Occipital lobe (tissue), 2 donors: ENCODE data around the gene CYP51A1. TPM values are rescaled to one million over a fixed set of nuclear protein-coding genes. Genes with fewer than 3 reads are reported as not detected.
"Not testable (repeated sequence)": the region's sequence is repeated elsewhere in the genome, so short reads cannot be mapped to it uniquely, and the experiment has no call there.

Experiments used
- DNase-seq: peaks from one replicate; lab custom pipeline; 2025; lab: John Stamatoyannopoulos, UW
- total RNA-seq: library from RNA; depleted of rRNA; stranded (reverse); fragments of >200 nt; gene quantifications from one replicate; pipeline ENCODE4 v1.2.3, GENCODE V29; 2014

CYP51A1 gene
- total RNA-seq, 1 donor from 2014 or later, result 345 TPM

DNA sequence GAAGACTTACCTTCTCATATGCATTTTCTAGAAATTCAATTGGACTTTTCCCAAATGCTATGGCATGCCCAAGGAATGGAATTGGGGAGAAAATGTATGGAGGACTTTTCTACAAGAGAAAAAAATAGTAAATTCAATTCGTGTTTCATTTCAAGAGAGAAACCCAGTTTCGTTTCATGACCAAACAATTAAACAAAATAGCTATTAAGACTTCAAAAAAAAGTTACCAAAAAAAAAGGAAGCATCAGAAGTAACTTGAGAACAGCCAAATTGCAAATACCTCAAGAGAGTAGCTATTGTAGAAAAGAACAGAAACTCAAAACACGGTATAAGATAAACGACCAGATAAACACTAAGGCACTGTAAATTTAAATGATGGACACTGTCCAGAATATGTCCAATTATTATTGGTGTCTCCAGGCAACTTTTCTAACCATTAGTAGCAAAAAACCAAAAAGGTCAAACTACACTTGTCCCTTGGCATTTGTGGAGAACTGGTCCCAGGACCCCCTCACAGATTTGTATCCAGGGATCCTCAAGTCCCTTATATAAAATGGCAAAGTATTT, 2.4 kb downstream of the CYP51A1 start:
- DNase-seq, result no peak

DNA sequence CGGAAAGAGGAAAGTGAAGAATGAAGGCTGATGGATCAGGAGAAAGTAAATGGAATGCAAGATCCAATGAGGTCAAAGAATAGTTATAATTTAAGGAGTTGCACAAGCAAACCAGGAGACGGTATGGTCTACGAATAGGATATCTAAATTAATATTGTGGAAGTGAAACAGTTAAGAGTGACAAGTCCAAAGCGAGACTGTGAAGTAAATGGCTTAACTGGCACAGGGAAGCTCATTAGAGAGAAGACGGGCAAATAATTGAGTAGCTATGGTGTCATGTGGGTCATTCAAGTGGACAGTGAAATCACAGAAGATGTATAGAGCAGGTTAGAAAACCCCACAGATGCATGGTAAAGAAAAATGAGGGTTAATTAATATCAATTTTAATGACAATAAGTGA, 3.2 kb downstream of the CYP51A1 start:
- DNase-seq, result no peak

DNA sequence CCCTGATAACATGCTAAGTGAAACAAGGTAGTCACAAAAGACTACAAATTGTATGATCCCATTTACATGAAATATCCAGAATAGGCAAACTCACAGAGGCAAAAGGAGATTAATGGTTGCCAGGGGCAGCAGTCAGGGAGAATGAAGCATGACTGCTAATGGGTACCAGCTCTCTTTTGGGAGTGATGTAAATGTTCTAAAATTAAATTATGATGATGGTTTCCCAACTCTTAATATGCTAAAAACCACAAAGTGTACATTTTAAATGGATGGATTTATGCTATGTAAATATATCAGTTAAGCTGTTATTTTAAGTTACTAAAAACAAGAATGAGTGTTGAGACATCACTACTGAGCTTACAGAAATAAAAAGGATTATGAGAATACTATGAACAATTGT, 12.6 kb downstream of the CYP51A1 start:
- DNase-seq, result no peak

DNA sequence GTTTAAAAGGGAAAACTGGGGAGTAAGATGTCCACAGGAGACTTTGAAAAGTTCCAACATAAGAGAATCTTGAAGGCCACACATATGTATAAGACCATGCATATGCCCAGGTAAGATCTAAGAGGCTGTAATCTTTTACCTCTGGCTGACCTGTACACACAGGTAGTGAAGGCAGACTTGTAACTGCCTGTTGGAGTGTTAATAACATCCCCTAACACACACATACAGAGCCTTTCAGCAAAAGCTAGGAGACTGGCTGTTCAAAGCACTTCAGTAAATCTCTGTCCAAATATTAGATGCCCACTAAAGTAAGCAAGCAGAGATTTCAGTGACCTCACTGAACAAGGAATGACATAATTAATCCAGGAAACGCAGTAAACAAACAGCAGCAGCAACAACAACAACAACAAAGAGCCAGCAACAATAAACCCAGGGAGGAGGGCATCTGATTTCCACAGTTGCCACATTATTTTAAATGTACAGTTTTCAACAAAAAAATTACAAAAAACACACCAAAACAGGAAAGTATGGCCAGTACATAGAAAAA, 15.0 kb downstream of the CYP51A1 start:
- DNase-seq, result no peak

DNA sequence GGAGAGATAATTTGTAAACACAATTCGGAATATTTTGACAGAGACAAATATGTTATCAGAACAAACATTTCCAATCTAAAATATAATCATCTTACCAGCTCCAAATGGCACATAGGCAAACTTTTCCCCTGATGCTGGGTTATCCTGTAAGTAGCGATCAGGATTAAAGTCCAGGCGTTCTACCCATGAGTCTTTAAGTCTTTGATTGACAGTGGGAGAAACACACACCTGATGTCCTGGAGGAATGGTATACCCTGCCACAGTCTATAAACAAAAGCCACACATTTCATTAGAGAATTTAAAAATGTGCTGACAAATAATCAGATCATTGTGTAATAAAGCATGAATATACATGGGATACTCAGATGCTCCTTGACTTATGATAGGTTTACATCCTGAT, 17.3 kb downstream of the CYP51A1 start:
- no peak for DNase-seq

DNA sequence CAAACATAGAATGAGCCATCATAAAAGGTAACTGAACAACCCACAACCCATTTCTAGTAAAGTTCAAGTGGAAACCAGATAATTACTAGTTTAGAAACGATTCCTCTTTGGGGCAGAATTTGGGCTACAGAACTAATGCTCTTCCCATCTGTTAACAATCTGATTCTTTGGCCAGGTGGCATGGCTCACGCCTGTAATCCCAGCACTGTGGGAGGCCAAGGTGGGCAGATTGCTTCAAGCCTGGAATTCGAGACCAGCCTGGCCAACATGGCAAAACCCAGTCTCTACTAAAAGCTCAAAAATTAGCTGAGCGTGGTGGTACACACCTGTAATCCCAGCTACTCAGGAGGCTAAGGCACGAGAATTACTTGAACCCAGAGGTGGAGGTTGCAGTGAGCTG, 18.5 kb downstream of the CYP51A1 start:
- DNase-seq, result no peak

DNA sequence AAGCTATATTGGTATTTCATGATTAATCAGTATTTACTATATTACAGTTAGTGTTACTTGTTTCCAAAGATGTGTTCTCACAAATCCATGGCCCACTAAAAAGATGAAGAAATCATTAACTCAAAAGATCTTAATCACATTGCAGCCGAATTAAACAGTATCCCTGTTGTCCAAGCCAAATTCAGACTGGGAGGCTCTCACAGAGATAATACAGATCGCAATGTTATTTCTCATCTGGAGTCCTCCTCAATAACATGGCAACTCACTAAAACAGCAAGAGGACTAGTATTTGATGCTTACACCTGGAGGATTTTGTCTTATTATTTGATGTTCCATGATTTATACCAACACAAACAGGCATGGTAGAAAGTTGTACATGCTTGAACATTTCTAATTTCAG, 23.4 kb downstream of the CYP51A1 start:
- no peak for DNase-seq

DNA sequence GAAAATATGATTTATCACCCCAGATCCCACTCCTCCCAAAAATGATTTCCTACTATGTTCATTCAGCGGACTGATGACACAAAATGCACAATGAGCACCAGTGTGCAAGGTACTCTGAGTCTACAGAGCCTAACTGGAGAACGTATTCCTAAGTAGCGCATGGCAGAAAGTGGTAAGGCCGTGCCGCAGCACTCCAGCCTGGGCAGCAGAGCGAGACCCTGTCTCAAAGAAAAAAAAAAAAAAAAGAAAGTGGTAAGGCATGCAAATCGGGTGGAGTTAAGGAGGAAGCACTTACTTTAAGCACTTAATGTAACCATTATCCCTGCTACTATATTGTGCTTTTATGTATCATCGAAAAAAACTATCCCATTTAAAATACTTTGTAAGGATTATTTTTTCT, 25.5 kb downstream of the CYP51A1 start:
- no peak for DNase-seq

DNA sequence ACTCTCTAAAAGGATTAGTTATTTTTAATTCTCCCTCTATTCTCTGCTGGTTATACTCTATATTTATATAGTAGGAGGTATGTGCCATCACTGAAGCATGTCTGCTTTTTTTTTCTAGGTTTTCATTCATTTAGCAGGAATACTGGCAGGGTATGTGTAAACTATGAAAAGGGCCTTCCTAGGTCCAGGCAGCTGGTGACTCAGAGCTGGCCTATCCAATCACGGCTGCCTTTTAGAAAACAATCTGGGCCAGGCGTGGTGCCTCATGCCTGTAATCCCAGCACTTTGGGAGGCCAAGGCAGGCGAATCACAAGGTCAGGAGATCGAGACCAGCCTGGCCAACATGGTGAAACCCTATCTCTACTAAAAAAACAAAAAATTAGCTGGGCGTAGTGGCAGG, 31.4 kb downstream of the CYP51A1 start:
- DNase-seq, result not testable (repeated sequence)

DNA sequence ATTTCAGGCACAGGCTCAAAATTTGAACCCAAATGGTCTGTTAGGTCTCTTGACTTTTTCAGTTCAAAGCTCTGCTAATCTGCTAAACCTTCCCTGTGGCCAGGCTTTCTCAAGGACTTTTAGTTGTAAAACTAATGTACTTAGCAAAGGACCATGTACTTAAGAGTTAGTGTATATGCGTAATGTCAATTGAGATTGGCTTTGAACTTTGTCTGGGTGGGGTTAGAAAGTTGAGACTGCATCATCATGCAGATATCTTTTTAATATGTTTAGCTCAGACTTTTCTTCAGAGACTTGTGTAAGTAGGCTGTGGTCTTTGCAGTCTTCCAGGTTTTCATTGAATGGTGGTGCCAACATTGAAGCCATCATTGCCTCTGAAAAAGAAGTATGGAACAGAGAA, 33.7 kb downstream of the CYP51A1 start:
- DNase-seq, result no peak

DNA sequence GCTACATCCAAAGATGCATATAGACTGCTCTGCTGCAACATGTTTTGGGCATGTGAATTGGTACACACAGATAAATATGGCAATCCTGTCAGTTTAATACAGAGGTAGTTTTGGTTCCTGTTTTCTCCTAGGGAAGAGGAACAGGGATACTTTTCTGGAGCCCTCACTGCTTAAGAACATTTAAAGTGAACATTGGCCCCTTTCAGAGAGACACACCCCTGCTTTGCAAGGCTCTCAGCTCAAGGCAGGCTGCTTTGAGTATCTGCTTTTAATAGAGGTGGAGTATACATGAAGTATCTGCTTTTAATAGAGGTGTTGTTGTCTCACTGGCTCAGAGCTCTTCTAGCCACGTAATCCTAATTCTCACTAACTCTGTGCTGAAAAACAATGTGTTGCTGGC, 38.9 kb downstream of the CYP51A1 start:
- no peak for DNase-seq

DNA sequence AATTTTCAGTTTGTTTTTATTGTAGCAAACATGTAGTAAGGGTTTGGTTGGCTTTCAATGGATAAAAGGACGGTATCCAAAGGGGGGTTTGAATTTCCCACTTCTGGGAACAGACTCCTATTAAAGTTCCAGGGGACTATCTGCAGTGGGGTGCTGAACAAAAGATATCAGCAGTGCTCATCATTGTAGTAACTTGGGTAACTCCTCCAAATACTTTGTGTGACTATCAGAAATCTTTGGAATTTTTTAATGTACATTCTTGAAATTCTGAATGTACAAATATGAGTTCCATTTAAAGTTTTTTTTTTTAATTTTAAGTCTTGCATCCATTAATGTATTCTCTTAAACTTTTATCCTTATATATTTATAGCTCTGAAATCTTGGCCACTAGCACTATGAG, 42.1 kb downstream of the CYP51A1 start:
- DNase-seq, result no peak

DNA sequence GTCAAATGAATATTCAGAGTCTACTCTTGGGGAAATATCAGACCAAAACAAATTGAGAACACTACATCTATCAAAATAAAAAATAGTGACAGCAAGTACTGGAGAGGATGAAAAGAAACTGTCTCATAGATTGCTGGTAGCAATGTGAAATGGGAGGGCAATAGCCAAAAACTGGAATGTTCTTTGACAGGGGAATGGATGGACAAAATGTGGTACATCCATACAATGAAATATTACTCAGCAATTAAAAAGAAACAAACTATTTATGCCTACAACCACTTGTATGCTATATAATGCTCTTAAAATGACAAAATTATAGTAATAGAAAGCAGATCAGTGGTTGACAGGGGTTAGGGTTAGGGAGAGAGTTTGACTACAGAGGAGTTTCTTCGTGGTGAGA, 46.0 kb downstream of the CYP51A1 start:
- no peak for DNase-seq

DNA sequence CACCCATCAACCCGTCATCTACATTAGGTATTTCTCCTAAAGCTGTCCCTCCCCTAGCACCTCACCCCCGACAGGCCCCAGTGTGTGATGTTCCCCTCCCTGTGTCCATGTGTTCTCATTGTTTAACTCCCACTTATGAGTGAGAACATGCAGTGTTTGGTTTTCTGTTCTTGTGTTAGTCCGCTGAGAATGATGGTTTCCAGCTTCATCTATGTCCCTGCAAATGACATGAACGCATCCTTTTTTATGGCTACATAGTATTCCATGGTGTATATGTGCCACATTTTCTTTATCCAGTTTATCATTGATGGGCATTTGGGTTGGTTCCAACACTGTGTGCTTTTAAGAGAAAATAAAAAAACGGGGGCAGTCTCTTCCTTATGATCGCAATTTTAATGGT, 50.4 kb downstream of the CYP51A1 start:
- not testable (repeated sequence) for DNase-seq

DNA sequence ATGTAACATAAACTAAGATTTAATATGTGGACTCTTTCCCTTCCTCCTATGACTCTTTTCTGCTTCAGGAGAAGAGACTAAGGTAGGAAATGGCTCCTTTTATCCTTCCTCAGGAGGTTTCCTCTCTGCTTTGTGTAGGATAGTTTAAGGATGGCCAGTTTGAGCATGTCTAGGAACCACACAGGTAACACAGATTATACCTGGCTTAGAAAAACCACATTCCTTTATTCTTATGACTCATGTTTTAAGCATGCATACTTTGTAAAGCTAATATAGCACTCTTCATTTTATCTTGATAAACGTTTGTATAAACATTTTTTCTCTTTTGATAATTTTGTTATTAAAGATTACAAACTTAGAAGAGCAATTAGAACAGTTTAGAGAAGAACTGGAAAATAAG, 57.8 kb downstream of the CYP51A1 start:
- DNase-seq, result no peak

DNA sequence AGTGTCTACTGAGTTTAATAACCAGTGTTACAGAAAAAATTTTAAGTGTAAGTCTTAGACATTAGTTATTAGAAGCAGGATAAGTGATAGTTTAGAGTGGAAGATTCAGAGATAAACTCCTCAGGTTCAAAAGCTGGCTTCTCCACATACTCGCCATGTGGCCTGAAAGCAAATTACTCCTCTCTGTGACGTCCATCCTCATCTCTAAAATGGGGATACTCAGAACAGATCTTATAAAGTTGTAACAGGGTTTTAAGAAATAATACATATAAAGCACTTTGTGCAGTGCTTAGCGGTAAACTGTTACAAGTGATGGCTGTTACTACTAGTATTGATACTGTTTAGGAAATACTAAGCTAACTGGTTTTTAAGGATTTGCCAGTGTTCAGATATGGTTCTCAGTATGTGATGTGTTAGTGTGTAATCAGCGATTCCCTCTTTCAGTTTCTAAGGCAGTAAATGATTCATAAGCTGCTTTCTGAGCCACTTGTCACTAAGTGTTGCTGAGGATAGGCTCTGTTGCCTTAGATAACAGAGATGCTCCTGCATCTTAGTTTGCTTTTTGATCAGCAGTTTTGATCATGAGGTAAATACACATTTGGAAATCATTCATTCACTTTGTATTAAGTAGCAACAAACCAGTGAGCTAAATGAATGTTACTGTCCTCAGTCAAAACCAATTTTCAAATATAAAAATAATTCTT, 58.7 kb downstream of the CYP51A1 start:
- DNase-seq, result no peak

DNA sequence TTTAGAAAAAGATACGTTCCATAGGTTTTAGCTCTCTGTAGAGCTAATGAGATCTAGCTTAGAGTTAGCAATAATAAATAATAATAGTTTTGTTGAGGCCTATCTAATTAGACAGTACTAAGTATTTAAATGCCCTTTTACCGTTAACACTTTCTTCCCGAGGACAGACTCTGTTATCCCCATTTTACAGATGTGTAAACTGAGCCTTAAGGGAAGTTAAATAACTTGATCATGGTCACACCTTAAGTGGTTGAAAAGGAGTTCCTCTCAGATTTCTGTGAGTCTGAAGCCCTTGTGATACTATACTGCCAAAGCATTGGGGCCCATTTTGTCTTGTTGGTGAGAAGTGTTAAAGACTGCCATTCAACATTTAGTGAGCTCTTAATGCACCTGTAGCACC, 61.6 kb downstream of the CYP51A1 start:
- no peak for DNase-seq

DNA sequence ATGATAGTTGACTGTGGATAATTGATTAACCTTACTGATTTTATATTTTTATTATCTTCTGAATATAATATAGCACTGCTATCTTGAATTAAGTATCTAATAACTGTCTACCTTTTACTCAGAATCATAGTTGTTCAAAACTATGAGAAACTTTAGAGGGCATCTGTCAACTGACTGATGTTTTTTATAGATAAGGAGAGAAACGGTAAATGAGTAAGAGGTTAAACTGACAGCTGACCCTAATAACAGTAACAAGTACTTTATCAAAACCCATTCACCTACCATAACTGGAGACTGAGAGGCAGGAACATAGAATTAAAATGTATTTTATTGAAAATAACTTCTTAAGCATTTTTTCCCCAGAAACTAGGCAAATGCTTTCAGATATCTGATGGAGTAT, 62.2 kb downstream of the CYP51A1 start:
- DNase-seq, result no peak

DNA sequence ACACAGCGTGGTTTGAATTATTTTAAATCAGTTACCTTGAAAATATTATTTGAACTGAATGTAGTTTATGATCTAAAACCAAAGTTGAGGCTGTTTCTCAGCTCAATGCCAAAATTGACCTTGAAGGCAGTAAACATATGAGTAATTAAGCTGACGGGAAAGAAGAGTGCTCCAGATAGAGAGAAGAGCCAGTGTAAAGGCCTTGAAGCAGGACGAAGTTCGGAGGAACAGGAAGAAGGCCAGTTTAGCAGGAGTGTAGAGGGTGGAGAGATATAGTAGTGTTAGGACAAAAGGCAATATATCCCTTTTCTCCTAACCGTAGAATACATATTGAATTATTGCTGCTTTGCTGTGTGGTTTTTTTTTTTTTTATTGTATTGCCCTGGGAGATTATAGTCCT, 63.2 kb downstream of the CYP51A1 start:
- DNase-seq, result no peak

DNA sequence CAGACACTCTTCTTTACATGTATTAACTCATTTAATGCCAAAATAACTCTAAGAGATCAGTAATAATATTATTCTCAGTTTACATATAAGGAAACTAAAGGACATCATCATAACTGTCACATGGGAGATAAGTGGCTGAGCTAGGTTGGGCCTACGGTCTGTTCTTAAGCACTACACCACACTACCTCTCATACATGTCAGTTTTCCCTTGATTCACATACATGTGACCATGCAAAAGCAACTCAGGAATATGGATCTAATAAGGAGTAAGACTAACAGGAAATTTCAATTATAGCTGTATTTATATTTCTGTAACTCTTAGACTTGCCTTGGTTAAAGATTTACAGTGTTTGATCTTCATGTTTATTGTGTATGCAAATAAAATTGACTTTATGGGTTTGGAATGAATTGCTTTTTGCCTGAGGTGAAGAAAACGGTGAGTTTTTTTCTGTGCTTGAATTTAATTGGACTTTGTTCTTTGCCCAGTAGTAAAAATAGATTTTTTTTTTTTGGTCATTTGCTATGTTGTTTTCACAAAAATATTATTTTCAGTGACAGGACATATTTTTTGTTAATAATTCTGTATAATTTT, 69.7 kb downstream of the CYP51A1 start:
- no peak for DNase-seq
